AG04449 (cell line): ENCODE results near the gene TMEM63A.
"Not testable (repeated sequence)": the region's sequence is repeated elsewhere in the genome, so short reads cannot be mapped to it uniquely, and the experiment has no call there.

Experiments
- CTCF ChIA-PET: fragments of 350-600 bp; formaldehyde crosslinking; extraction: SDS; loops from one replicate; lab custom pipeline; 2021; ENCODE audit warnings: antibody characterized with exemption; lab: Yijun Ruan, JAX
- POLR2A ChIA-PET: fragments of 400-600, 350-600 bp; formaldehyde crosslinking; extraction: SDS; loops from one replicate; lab custom pipeline; 2020; ENCODE audit warnings: antibody characterized with exemption, inconsistent platforms; lab: Yijun Ruan, JAX
- DNase-seq: peaks from one replicate; pipeline ENCODE4 v3.0.0-alpha.2; 2010; ENCODE audit warnings: low read depth, low spot score
- H3K4me3 ChIP-seq: 2 replicates; pipeline ENCODE4 v1.5.1; 2011; ENCODE audit warnings: low read depth, mild to moderate bottlenecking, control low read depth, low read length
- CTCF ChIP-seq: IDR thresholded peaks from one replicate; pipeline ENCODE4 v1.5.1; 2011; ENCODE audit warnings: mild to moderate bottlenecking, moderate library complexity, low read length, control low read depth, inconsistent platforms; ENCODE audit not compliant: insufficient read depth; ENCODE audit errors: missing control alignments

TMEM63A gene

DNA sequence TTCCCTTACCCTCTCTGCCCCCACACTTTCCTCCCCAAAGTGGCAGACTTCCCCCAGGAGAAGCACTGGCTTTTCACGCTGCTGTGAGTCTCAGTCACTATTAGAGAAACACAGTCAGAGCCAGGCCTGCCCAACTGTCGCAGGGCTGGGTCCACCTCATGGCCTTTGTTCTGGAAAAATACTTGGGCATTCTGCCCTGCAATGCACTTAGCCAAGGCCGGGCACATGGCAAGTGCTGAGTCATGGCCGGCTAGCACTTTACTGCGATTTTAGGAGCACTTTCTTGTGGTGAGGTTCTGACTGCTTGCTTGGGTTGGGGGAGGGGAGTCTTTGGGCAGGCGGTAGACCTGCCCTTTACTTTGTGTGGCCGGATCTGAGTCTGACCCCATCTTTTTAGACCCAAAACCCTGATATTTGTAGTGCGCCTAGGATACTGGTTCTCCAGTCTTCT, 64.5 kb downstream of the TMEM63A start:
- no peak overlapping the region for H3K4me3 ChIP-seq
- ChIA-PET CTCF (interaction anchor here (1.3 to 1.4 kb wide), 2 partner anchors 8 to 343 kb away, joined by 4 to 5 read pairs; partner anchors contain the start of gene EPHX1), POLR2A (no interaction called here)
- no peak for TF ChIP-seq CTCF
- DNase-seq: peak; percentile 53

- ChIA-PET POLR2A (no interaction called here), CTCF (no interaction called here)
- no peak for DNase-seq
- no peak for TF ChIP-seq CTCF
- no peak overlapping the region for H3K4me3 ChIP-seq
Observed at GRCh38 chr1:225816643-225817538, 65.3 kb downstream of the TMEM63A start.

- ChIA-PET CTCF (no interaction called here), POLR2A (no interaction called here)
- no peak overlapping the region for H3K4me3 ChIP-seq
- DNase-seq: no peak
- TF ChIP-seq CTCF: no peak
Observed at GRCh38 chr1:225815526-225816178, 66.5 kb downstream of the TMEM63A start.

DNA sequence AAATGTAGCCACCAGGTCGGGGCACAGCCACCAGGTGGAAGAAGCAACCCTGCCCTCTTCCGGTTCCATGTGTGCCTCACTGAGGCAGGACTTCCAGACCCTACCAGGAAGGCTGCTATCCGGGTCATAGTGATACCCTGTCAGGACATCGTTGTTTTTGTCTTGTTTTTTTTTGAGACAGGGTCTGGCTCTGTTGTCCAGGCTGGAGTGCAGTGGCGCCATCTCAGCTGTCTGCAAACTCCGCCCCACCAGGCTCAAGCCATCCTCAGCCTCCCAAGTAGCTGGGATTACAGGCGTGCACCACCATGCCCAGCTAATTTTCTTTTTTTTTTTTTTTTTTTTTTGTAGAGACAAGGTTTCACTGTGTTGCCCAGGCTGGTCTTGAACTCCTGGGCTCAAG, 67.1 kb downstream of the TMEM63A start:
- POLR2A ChIA-PET, DNase-seq: not testable (repeated sequence)
- CTCF ChIA-PET: interaction anchor here (1.7 kb wide), 2 partner anchors 37 to 332 kb away, joined by 4 to 8 read pairs; partner anchors contain the start of gene SRP9

GRCh38 chr1:225814381-225814780, 67.8 kb downstream of the TMEM63A start:
- POLR2A ChIA-PET: no interaction called here

More for the DNA sequence above, 67.1 kb downstream of the TMEM63A start:
- not testable (repeated sequence) for H3K4me3 ChIP-seq

More at GRCh38 chr1:225814381-225814780, 67.8 kb downstream of the TMEM63A start:
- CTCF ChIA-PET: interaction anchor here (0.6 to 1.9 kb wide), 6 partner anchors 37 to 340 kb away, joined by 3 to 9 read pairs (median 4); partner anchors contain the start of gene SRP9
- H3K4me3 ChIP-seq: no peak overlapping the region
- no peak for DNase-seq
- TF ChIP-seq CTCF: no peak
